MCF 10A (cell line): ENCODE measurements around the gene EIPR1. TPM values are rescaled to one million over a fixed set of nuclear protein-coding genes. Genes with fewer than 3 reads are reported as not detected.

Experiments
- BruUV-seq: library from RNA; stranded (reverse); fragments of 400-500 nt; replicated peaks from 2 replicates; lab custom pipeline; 2021; lab: Mats Ljungman, UMichigan
- CTCF ChIA-PET: fragments of 300-600 bp; sonication (Branson Sonifier 250); formaldehyde crosslinking; extraction: SDS; loops from one replicate; lab custom pipeline; 2021; ENCODE audit warnings: antibody characterized with exemption, inconsistent platforms; lab: Yijun Ruan, JAX
- POLR2A ChIA-PET: fragments of 300-600, 350-650 bp; sonication (Branson Sonifier 250); formaldehyde crosslinking; extraction: SDS; loops from one replicate; lab custom pipeline; 2020; ENCODE audit warnings: antibody characterized with exemption, inconsistent platforms; lab: Yijun Ruan, JAX
- DNase-seq: peaks from one replicate; pipeline ENCODE4 v3.0.0-alpha.2; 2018; ENCODE audit not compliant: unreplicated experiment
- H3K27ac Mint-ChIP-seq: one replicate; pipeline ENCODE4 v1.8.0; 2022; ENCODE audit warnings: mild to moderate bottlenecking, low read depth, mixed read lengths; ENCODE audit not compliant: unreplicated experiment
- H3K27me3 Mint-ChIP-seq: one replicate; pipeline ENCODE4 v1.8.0; 2022; ENCODE audit warnings: mixed read lengths; ENCODE audit not compliant: insufficient read depth, unreplicated experiment
- H3K36me3 Mint-ChIP-seq: one replicate; pipeline ENCODE4 v1.8.0; 2022; ENCODE audit warnings: mild to moderate bottlenecking, moderate library complexity, mixed read lengths; ENCODE audit not compliant: insufficient read depth, unreplicated experiment
- H3K4me1 Mint-ChIP-seq: one replicate; pipeline ENCODE4 v1.8.0; 2022; ENCODE audit warnings: mixed read lengths; ENCODE audit not compliant: insufficient read depth, unreplicated experiment
- H3K4me3 Mint-ChIP-seq: one replicate; pipeline ENCODE4 v1.8.0; 2022; ENCODE audit warnings: mild to moderate bottlenecking, moderate library complexity, mixed read lengths; ENCODE audit not compliant: unreplicated experiment
- H3K9me3 Mint-ChIP-seq: one replicate; pipeline ENCODE4 v1.8.0; 2022; ENCODE audit warnings: mixed read lengths; ENCODE audit not compliant: unreplicated experiment
- intact Hi-C: fragments of 100-400 bp; cut with micrococcal nuclease; formaldehyde crosslinking; loops from 2 replicates; pipeline ENCODE4 v1.14.1; 2022
- total RNA-seq: library from RNA; stranded (reverse); gene quantifications from 2 replicates; pipeline ENCODE4 v1.2.3, GENCODE V29; 2022
- TF ChIP-seq, protein P1 (sequence below): fragments of 200-600 bp; IDR thresholded peaks from one replicate; pipeline ENCODE4 v1.8.0; 2022; ENCODE audit warnings: antibody characterized with exemption, mild to moderate bottlenecking; ENCODE audit not compliant: unreplicated experiment

Gene EIPR1
- total RNA-seq, 1 experiment from 2014 or later = 49.0 TPM

DNA sequence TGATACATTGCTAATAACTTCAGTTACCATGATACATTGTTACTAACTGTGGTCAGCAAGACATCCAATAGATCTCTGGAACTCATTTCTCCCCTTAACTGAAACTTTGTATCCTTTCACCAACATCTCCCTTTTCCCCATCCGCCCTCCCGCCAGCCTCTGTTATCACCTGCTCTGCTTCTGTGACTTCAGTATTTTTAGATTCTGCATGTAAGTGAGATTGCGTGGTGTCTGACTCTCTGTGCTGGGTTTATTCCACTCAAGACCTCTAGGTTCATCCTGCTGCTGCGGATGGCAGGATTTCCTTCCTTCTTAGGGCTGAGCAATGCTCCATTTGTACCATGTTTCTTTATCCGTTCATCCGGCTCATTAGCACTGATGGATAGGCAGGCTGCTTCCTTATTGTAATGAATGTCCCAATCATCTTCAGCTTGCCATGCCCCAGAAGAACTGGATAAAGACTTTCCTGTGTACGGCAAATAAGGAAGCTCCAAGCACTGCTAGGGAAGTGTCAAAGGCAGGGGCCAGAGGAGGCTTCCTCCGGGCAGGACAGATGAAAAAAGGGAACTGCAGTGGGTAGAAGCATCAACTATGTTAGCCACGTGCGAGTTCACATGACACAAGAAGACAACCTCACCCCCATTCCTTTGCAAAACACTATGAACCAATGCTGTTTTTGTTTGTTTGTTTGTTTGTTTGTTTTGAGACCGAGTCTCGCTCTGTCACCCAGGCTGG is 113.4 kb downstream of the EIPR1 start:
- TF ChIP-seq, protein P1, sequence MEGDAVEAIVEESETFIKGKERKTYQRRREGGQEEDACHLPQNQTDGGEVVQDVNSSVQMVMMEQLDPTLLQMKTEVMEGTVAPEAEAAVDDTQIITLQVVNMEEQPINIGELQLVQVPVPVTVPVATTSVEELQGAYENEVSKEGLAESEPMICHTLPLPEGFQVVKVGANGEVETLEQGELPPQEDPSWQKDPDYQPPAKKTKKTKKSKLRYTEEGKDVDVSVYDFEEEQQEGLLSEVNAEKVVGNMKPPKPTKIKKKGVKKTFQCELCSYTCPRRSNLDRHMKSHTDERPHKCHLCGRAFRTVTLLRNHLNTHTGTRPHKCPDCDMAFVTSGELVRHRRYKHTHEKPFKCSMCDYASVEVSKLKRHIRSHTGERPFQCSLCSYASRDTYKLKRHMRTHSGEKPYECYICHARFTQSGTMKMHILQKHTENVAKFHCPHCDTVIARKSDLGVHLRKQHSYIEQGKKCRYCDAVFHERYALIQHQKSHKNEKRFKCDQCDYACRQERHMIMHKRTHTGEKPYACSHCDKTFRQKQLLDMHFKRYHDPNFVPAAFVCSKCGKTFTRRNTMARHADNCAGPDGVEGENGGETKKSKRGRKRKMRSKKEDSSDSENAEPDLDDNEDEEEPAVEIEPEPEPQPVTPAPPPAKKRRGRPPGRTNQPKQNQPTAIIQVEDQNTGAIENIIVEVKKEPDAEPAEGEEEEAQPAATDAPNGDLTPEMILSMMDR = no peak
- no peaks in the 10 kb centered on the region for H3K4me1 Mint-ChIP-seq
- BruUV-seq = no TSS peak
- H3K4me3 Mint-ChIP-seq = no peak overlapping the region
- intact Hi-C loops = no loop called here
- H3K27ac Mint-ChIP-seq = no peak overlapping the region
- no peaks in the 10 kb centered on the region for H3K9me3 Mint-ChIP-seq
- no peaks in the 10 kb centered on the region for H3K36me3 Mint-ChIP-seq
- ChIA-PET CTCF (no interaction called here), POLR2A (no interaction called here)
- no peaks in the 10 kb centered on the region for H3K27me3 Mint-ChIP-seq
- DNase-seq = no peak

DNA sequence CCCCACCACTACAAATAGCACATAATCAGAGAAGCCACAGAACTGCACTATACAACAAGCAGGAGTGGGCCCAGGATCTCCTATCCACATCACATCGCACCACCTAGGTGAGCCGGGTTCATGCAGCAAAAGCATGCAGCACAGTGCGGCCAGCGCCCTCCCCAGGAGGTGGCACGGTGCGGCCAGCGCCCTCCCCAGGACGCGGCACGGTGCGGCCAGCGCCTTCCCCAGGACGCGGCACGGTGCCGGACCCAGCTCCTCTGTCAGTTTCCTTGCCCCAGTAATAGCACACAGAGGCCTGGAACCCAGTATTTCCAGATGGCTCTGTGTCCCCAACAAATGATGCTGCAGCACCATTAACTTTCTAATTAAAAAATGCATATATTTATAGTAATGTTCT is 114.1 kb downstream of the EIPR1 start:
- Mint-ChIP-seq H3K4me3 (no peak overlapping the region), H3K9me3 (no peaks in the 10 kb centered on the region), H3K27ac (no peak overlapping the region), H3K27me3 (no peaks in the 10 kb centered on the region), H3K36me3 (no peaks in the 10 kb centered on the region), H3K4me1 (no peaks in the 10 kb centered on the region)
- ChIA-PET CTCF (no interaction called here), POLR2A (no interaction called here)
- TF ChIP-seq, protein P1 = no peak
- intact Hi-C loops = no loop called here
- no TSS peak for BruUV-seq
- no peak for DNase-seq

DNA sequence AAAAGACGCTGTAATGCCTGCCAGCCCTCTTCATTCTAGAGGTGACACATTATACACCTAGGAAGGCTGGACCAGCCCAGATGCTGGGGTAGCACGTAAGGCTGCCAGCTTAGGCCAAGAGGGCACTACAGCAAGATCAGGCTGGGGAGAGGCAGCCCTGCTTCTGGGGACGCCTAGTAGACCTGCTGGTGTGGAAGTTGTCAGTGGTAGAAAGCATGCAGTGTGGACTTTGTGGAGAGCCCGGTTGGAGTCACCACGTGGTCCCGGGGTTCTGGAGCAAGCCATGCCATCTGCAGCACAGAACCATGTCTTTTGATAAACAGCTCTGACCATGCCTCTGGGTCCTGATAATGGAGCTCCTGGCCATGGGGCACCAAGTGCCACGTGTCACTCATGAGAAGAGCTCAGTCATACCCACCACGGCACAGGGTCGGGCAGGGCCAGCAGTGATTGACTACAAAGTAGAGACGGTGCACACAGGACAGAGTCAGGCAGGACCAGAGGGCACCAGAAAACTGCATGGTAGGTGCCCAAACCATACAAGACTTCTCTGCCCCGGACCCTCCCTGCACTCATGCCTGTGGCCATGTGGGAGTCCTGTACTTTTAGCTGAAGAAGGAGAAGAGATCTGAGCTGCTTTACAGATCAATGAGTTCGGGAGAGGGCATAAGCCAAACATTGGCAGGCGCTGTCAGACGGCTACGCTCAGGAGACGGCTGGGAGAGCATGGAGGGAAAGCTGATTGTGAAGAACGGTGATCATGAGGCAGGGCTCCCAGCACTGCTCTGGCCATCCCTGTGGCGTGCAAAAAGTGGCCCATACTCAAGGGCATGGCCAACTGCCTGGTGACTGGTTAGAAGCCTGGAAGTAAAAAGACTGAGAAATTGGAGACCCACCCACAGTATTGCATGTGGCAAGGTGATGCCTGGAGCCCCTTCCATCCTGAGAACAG is 114.9 kb downstream of the EIPR1 start:
- TF ChIP-seq, protein P1 = no peak
- Mint-ChIP-seq H3K9me3 (no peaks in the 10 kb centered on the region), H3K4me3 (no peak overlapping the region), H3K27ac (no peak overlapping the region), H3K4me1 (no peaks in the 10 kb centered on the region), H3K36me3 (no peaks in the 10 kb centered on the region), H3K27me3 (no peaks in the 10 kb centered on the region)
- intact Hi-C loops = no loop called here
- POLR2A ChIA-PET = no interaction called here
- CTCF ChIA-PET = no interaction called here
- no TSS peak for BruUV-seq
- DNase-seq = no peak

GRCh38 chr2:3261511-3261910 is 116.1 kb downstream of the EIPR1 start:
- no peak for DNase-seq
- Mint-ChIP-seq H3K36me3 (no peaks in the 10 kb centered on the region), H3K4me1 (no peaks in the 10 kb centered on the region), H3K4me3 (no peak overlapping the region), H3K27me3 (no peaks in the 10 kb centered on the region), H3K27ac (no peak overlapping the region), H3K9me3 (no peaks in the 10 kb centered on the region)
- intact Hi-C loops = no loop called here
- ChIA-PET POLR2A (no interaction called here), CTCF (no interaction called here)
- TF ChIP-seq, protein P1 = no peak
- BruUV-seq = no TSS peak
